Pancreas (tissue), 10 donors: Measurements from ENCODE around the gene SOX1. TPM values are rescaled to one million over a fixed set of nuclear protein-coding genes. Genes with fewer than 3 reads are reported as not detected.

Experiments
- ATAC-seq, 4 donors: fragments of 200-7000 bp; cut with Tn5 transposase; one replicate each; pipeline versions ENCODE4 v1.8.0 to v1.9.1; 2020; ENCODE audit warnings: mild to moderate bottlenecking in 4 of 4, moderate library complexity in 4 of 4
- DNase-seq, 6 donors: peaks; one replicate each; pipeline ENCODE4 v3.0.0-alpha.2; 2020
- FAIRE-seq: peaks from 2 replicates; lab custom pipeline; 2012; peaks lifted over from hg19 to GRCh38; lab: Jason Lieb, UNC
- H3K27ac ChIP-seq, 4 donors: fragments of 200-600 bp; sonication (generic); 1 replicate in 3 of 4; 2 replicates in 1 of 4; pipeline versions ENCODE4 v1.5.0 to v1.8.0; 2020
- H3K27me3 ChIP-seq, 4 donors: fragments of 200-600 bp; one replicate each; pipeline ENCODE4 v1.8.0; 2021
- H3K36me3 ChIP-seq, 3 donors: fragments of 200-600 bp; sonication (generic) in 1 of 3; one replicate each; pipeline versions ENCODE4 v1.5.0 to v1.8.0; 2020 to 2021
- H3K4me1 ChIP-seq, 3 donors: fragments of 200-600 bp; one replicate each; pipeline ENCODE4 v1.8.0; 2021
- H3K4me3 ChIP-seq, 4 donors: fragments of 200-600 bp; sonication (generic) in 2 of 4; one replicate each; pipeline versions ENCODE4 v1.5.0 to v1.8.0; 2020 to 2021
- H3K9me3 ChIP-seq, 4 donors: fragments of 200-600 bp; one replicate each; pipeline ENCODE4 v1.8.0; 2021
- CTCF ChIP-seq, 4 donors: fragments of 200-600 bp; sonication (generic) in 3 of 4; IDR thresholded peaks; one replicate each; pipeline versions ENCODE4 v1.5.0 to v1.8.0; 2021; ENCODE audit warnings: antibody characterized with exemption in 4 of 4
- WGBS, 2 donors: extraction: QIAGEN DNeasy Blood & Tissue Kit; methylation state at CpG; one replicate each; pipeline ENCODE4 v1.1.7; 2013; 5-methylcytosine and 5-hydroxymethylcytosine counted together
- intact Hi-C, 3 donors: fragments of 100-400 bp; cut with DNase I; formaldehyde crosslinking; loops; one replicate each; pipeline versions ENCODE4 v1.11.1 to v1.14.2; 2022
- polyA plus RNA-seq, 2 donors: library from polyadenylated mRNA; stranded (reverse); fragments of 200-250 nt; gene quantifications; one replicate each; pipeline ENCODE4 v1.2.3, GENCODE V29; 2013
- total RNA-seq, 6 donors: library from RNA; stranded (reverse); fragmentation: NEBNext Ultra II Directional in 4 of 6; extraction: Animal tissue kit (Norgen Biotek cat#: 25700) in 4 of 6; gene quantifications; one replicate each; pipeline versions ENCODE4 v1.2.1 to v1.2.4, GENCODE V29; 2021 to 2023
- donor health status: healthy with polysubstance abuse.
- donor health status: DM: no; HTN: no; CAD: no; lungs with moderate emphysema.
- donor health status: DM: no; HTN: no; CAD: no.
- donor health status: control.
- donor health status: control.
- donor health status: Bipolar disorder and iron deficiency.
- donor health status: DM: yes; HTN: yes; CAD: no.
- donor health status: DM: no; HTN: no; CAD: no.
- donor health status: DM: no; HTN: no; CAD: no.
- donor health status: DM: yes; HTN: yes; CAD: no.

Gene SOX1
- total and polyA plus RNA-seq, 8 donors: not detected

GRCh38 chr13:112071723-112072533 is 5.0 kb downstream of the SOX1 start:
- no peak for TF ChIP-seq CTCF (IDR thresholded peaks at IDR 0.05)
- DNase-seq (no peak), FAIRE-seq (no peak), ATAC-seq (no peak)
- peaks cover 3 to 64% (median 21%) of the 10 kb centered on the region in 4 donors for H3K27me3 ChIP-seq
- no peak overlapping the region for H3K27ac ChIP-seq
- no peaks in the 10 kb centered on the region for H3K36me3 ChIP-seq
- intact Hi-C loops: no loop called here
- H3K9me3 ChIP-seq: no peaks in the 10 kb centered on the region
- WGBS, 2 donors: 9% methylated on average over 46 to 59 of the region's 59 CpGs
- H3K4me3 ChIP-seq: no peak overlapping the region
- H3K4me1 ChIP-seq: peaks cover 0 to 3% (median 0%) of the 10 kb centered on the region in 3 donors

GRCh38 chr13:112072534-112073244 is 5.7 kb downstream of the SOX1 start:
- no peak overlapping the region for H3K4me3 ChIP-seq
- peaks cover 3 to 64% (median 25%) of the 10 kb centered on the region in 4 donors for H3K27me3 ChIP-seq
- 1 to 3% methylated on average over 56 to 77 of the region's 77 CpGs for WGBS, 2 donors
- no peak for TF ChIP-seq CTCF (IDR thresholded peaks at IDR 0.05)
- intact Hi-C loops: no loop called here
- no peaks in the 10 kb centered on the region for H3K36me3 ChIP-seq
- FAIRE-seq (no peak), DNase-seq (peak in 1 of 6 donors; percentile 77), ATAC-seq (no peak)
- no peak overlapping the region for H3K27ac ChIP-seq
- H3K4me1 ChIP-seq: peaks cover 0 to 3% (median 0%) of the 10 kb centered on the region in 3 donors
- H3K9me3 ChIP-seq: no peaks in the 10 kb centered on the region

GRCh38 chr13:112073245-112074138 is 6.5 kb downstream of the SOX1 start:
- no peak for FAIRE-seq
- Histone ChIP-seq H3K36me3 (no peaks in the 10 kb centered on the region), H3K9me3 (no peaks in the 10 kb centered on the region), H3K27ac (no peak overlapping the region), H3K27me3 (peaks cover 3 to 72% (median 30%) of the 10 kb centered on the region in 4 donors), H3K4me1 (peaks cover 0 to 3% (median 0%) of the 10 kb centered on the region in 3 donors), H3K4me3 (no peak overlapping the region)
- no peak for TF ChIP-seq CTCF (IDR thresholded peaks at IDR 0.05)
- 2 to 3% methylated on average over 57 to 77 of the region's 77 CpGs for WGBS, 2 donors
- DNase-seq: no peak
- intact Hi-C loops: no loop called here
- no peak for ATAC-seq

GRCh38 chr13:112074139-112074865 is 7.4 kb downstream of the SOX1 start:
- H3K9me3 ChIP-seq: no peaks in the 10 kb centered on the region
- H3K4me1 ChIP-seq: peaks cover 0 to 3% (median 0%) of the 10 kb centered on the region in 3 donors
- H3K4me3 ChIP-seq: no peak overlapping the region
- no peak overlapping the region for H3K27ac ChIP-seq
- no peaks in the 10 kb centered on the region for H3K36me3 ChIP-seq
- WGBS, 2 donors: 5 to 6% methylated on average over 17 of the region's 17 CpGs
- FAIRE-seq (no peak), ATAC-seq (no peak), DNase-seq (no peak)
- intact Hi-C loops: no loop called here
- no peak for TF ChIP-seq CTCF (IDR thresholded peaks at IDR 0.05)
- H3K27me3 ChIP-seq: peaks cover 3 to 70% (median 28%) of the 10 kb centered on the region in 4 donors
